Measurements from ENCODE around the gene DCXR. TPM values are rescaled to one million over a fixed set of nuclear protein-coding genes. Genes with fewer than 3 reads are reported as not detected.
A peak's percentile ranks its signal among the peaks of the same experiment; 100 is the strongest.

Gene DCXR
- polyA plus RNA-seq, 6 donors from 2014 or later: 74.0 to 199 (median 98.1) TPM

- Mint-ChIP-seq H3K36me3 (no peaks in the 10 kb centered on the region), H3K27me3 (no peaks in the 10 kb centered on the region), H3K27ac (peak overlapping the region in 3 of 6 donors; percentile 36 to 76 (median 39)), H3K4me1 (peaks cover 0 to 8% (median 0%) of the 10 kb centered on the region in 3 donors), H3K9me3 (no peaks in the 10 kb centered on the region), H3K4me3 (peak overlapping the region; percentile 67 to 88 (median 78))
- DNase-seq: no peak
- ATAC-seq (ENCODE audit: low read depth in 2 of 2): no peak
These were observed 26.2 kb upstream of the DCXR start for GRCh38 chr17:82063424-82064415.

- no peak for ATAC-seq (ENCODE audit: low read depth in 2 of 2)
- no peak overlapping the region for H3K27ac Mint-ChIP-seq
- DNase-seq: no peak
- no peaks in the 10 kb centered on the region for H3K9me3 Mint-ChIP-seq
- H3K4me3 Mint-ChIP-seq: peak overlapping the region in 1 of 8 donors; percentile 27
- H3K27me3 Mint-ChIP-seq: no peaks in the 10 kb centered on the region
- peaks cover 0 to 8% (median 0%) of the 10 kb centered on the region in 3 donors for H3K4me1 Mint-ChIP-seq
- H3K36me3 Mint-ChIP-seq: no peaks in the 10 kb centered on the region
These were observed 25.5 kb upstream of the DCXR start for GRCh38 chr17:82062984-82063368.

GRCh38 chr17:82062076-82062983 is 24.8 kb upstream of the DCXR start:
- peaks cover 0 to 7% (median 0%) of the 10 kb centered on the region in 3 donors for H3K4me1 Mint-ChIP-seq
- H3K27ac Mint-ChIP-seq: peak overlapping the region in 1 of 6 donors; percentile 75
- no peaks in the 10 kb centered on the region for H3K27me3 Mint-ChIP-seq
- peak overlapping the region in 2 of 8 donors; percentile 27 to 30 for H3K4me3 Mint-ChIP-seq
- H3K36me3 Mint-ChIP-seq: no peaks in the 10 kb centered on the region
- no peaks in the 10 kb centered on the region for H3K9me3 Mint-ChIP-seq
- ATAC-seq (ENCODE audit: low read depth in 2 of 2): no peak
- no peak for DNase-seq

GRCh38 chr17:82061047-82061925 is 23.8 kb upstream of the DCXR start:
- H3K36me3 Mint-ChIP-seq: no peaks in the 10 kb centered on the region
- H3K9me3 Mint-ChIP-seq: no peaks in the 10 kb centered on the region
- no peak for DNase-seq
- H3K4me1 Mint-ChIP-seq: peaks cover 0 to 2% (median 0%) of the 10 kb centered on the region in 3 donors
- no peak overlapping the region for H3K4me3 Mint-ChIP-seq
- H3K27me3 Mint-ChIP-seq: no peaks in the 10 kb centered on the region
- no peak for ATAC-seq (ENCODE audit: low read depth in 2 of 2)
- peak overlapping the region in 2 of 6 donors; percentile 63 to 67 for H3K27ac Mint-ChIP-seq

DNA sequence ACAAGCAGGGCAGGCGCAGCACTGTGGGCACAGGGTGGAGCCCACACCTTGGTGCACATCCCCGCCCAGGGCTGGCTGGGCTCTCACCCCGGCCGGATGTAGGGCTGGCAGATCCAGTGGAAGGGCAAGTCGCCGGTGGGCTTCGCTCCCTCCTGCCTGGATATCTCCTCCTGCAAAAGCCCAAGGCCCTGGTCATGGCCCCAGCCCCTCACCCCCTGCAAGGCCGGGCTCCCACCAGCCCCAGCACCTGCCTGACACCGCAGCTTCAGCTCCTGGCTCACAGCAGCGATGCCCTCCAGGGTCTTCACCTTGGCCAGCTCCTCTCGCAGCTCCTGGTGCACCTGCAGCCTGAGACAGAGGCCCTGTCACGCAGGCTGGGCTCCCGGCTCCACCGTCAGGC is 23.1 kb upstream of the DCXR start:
- H3K27ac Mint-ChIP-seq: peak overlapping the region in 2 of 6 donors; percentile 63 to 67
- no peaks in the 10 kb centered on the region for H3K36me3 Mint-ChIP-seq
- no peak overlapping the region for H3K4me3 Mint-ChIP-seq
- no peak for DNase-seq
- no peaks in the 10 kb centered on the region for H3K4me1 Mint-ChIP-seq
- ATAC-seq (ENCODE audit: low read depth in 2 of 2): no peak
- H3K27me3 Mint-ChIP-seq: no peaks in the 10 kb centered on the region
- H3K9me3 Mint-ChIP-seq: no peaks in the 10 kb centered on the region

GRCh38 chr17:82060001-82060380 is 22.5 kb upstream of the DCXR start:
- no peaks in the 10 kb centered on the region for H3K36me3 Mint-ChIP-seq
- peak overlapping the region in 2 of 8 donors; percentile 9 to 47 for H3K4me3 Mint-ChIP-seq
- no peaks in the 10 kb centered on the region for H3K27me3 Mint-ChIP-seq
- no peaks in the 10 kb centered on the region for H3K9me3 Mint-ChIP-seq
- peak overlapping the region in 2 of 6 donors; percentile 76 to 78 for H3K27ac Mint-ChIP-seq
- peaks cover 0 to 2% (median 0%) of the 10 kb centered on the region in 3 donors for H3K4me1 Mint-ChIP-seq
- ATAC-seq (ENCODE audit: low read depth in 2 of 2) (no peak), DNase-seq (no peak)

- H3K4me1 Mint-ChIP-seq: peaks cover 0 to 4% (median 0%) of the 10 kb centered on the region in 3 donors
- no peak overlapping the region for H3K27ac Mint-ChIP-seq
- DNase-seq: no peak
- ATAC-seq (ENCODE audit: low read depth in 2 of 2): no peak
- no peaks in the 10 kb centered on the region for H3K36me3 Mint-ChIP-seq
- no peak overlapping the region for H3K4me3 Mint-ChIP-seq
- no peaks in the 10 kb centered on the region for H3K9me3 Mint-ChIP-seq
- no peaks in the 10 kb centered on the region for H3K27me3 Mint-ChIP-seq
These were observed 21.9 kb upstream of the DCXR start for GRCh38 chr17:82059272-82060000.

GRCh38 chr17:82058855-82059249 is 21.4 kb upstream of the DCXR start:
- no peaks in the 10 kb centered on the region for H3K27me3 Mint-ChIP-seq
- peaks cover 0 to 4% (median 0%) of the 10 kb centered on the region in 3 donors for H3K4me1 Mint-ChIP-seq
- no peaks in the 10 kb centered on the region for H3K9me3 Mint-ChIP-seq
- no peak for DNase-seq
- no peaks in the 10 kb centered on the region for H3K36me3 Mint-ChIP-seq
- H3K27ac Mint-ChIP-seq: peak overlapping the region in 1 of 6 donors; percentile 82
- ATAC-seq (ENCODE audit: low read depth in 2 of 2): no peak
- H3K4me3 Mint-ChIP-seq: no peak overlapping the region

DNA sequence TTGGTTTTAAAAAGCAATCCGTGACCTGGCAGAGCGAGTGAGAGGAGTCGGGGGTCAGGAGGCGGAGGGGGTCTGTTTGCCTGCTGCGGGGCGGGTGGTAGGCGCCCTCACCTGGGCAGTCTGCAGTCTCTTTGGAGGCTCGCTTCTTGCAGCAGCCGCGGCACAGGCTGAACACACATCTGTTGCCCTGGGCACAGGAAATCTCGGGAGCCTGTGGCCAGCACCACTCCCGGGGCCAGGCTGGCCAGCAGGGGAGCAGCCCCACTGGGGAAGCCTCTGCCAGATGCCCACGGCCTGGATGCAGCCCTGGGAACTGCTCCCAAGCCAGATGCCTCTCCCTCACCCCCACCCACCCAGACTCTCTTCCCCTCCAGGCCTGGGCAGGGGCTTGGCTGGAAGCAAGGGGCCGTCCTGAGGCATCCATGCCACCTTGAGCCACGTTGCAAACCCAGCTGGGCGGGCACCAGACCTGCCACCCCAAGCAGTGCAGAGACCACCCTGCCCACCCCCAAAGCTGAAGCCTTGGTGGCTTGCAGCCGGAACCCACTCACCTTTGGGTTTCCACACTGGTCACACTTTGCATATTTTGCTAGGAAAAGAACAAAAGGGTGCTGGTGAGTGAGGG is 20.8 kb upstream of the DCXR start:
- Mint-ChIP-seq H3K9me3 (no peaks in the 10 kb centered on the region), H3K27ac (peak overlapping the region in 2 of 6 donors; percentile 15 to 82), H3K4me3 (no peak overlapping the region), H3K27me3 (no peaks in the 10 kb centered on the region), H3K4me1 (peaks cover 0 to 4% (median under 1%) of the 10 kb centered on the region in 3 donors), H3K36me3 (no peaks in the 10 kb centered on the region)
- DNase-seq (no peak), ATAC-seq (ENCODE audit: low read depth in 2 of 2) (no peak)

- no peaks in the 10 kb centered on the region for H3K36me3 Mint-ChIP-seq
These were observed 19.5 kb upstream of the DCXR start for GRCh38 chr17:82056729-82057621.

More at GRCh38 chr17:82056729-82057621, 19.5 kb upstream of the DCXR start:
- Mint-ChIP-seq H3K27ac (no peak overlapping the region), H3K4me3 (no peak overlapping the region), H3K27me3 (no peaks in the 10 kb centered on the region), H3K4me1 (peaks cover 0 to 8% (median 4%) of the 10 kb centered on the region in 3 donors), H3K9me3 (no peaks in the 10 kb centered on the region)
- ATAC-seq (ENCODE audit: low read depth in 2 of 2) (no peak), DNase-seq (no peak)
